Raji (cell line): Measurements from ENCODE around the gene ABI1.
A peak's percentile ranks its signal among the peaks of the same experiment; 100 is the strongest.

ENCODE experiments used
- POLR2A ChIP-seq: IDR thresholded peaks from 2 replicates; pipeline ENCODE4 v1.6.1; 2011; ENCODE audit warnings: low read depth, low read length, control low read depth; ENCODE audit not compliant: insufficient read depth

ABI1 gene

DNA sequence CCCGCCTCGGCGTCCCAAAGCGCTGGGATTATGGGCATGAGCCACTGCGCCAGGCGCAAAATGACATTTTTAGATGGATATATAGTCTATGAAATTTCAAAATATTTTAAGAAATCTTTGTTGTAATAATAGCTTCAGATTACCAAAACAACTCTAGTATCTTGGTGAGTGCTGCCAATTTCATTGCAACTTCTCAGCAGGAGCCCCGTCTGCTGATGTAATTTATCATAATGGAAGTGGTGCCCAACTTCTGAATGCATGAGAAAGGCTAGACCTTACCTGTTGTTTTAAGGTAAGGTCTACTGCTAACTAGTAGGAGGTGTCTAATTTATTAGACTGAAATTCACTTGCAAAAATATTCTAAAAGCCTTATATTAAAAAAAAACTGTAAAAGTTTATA is 143.3 kb downstream of the ABI1 start:
- TF ChIP-seq POLR2A = no peak

DNA sequence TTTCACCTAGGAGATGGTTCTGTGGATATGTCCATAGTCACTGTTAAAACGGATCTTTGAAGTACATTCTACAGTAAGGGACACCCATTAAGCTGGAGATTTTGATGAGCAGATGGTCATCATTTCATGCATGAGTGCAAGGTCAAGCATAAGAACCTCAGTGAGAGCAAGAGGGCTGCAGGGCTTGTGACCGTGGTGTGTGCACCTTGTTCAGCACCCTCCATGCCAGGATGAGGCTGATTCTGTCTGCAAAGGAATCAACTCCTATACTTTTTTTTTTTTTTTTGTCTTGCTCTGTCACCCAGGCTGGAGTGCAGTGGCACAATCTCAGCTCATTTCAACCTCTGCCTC is 145.6 kb downstream of the ABI1 start:
- TF ChIP-seq POLR2A = no peak

DNA sequence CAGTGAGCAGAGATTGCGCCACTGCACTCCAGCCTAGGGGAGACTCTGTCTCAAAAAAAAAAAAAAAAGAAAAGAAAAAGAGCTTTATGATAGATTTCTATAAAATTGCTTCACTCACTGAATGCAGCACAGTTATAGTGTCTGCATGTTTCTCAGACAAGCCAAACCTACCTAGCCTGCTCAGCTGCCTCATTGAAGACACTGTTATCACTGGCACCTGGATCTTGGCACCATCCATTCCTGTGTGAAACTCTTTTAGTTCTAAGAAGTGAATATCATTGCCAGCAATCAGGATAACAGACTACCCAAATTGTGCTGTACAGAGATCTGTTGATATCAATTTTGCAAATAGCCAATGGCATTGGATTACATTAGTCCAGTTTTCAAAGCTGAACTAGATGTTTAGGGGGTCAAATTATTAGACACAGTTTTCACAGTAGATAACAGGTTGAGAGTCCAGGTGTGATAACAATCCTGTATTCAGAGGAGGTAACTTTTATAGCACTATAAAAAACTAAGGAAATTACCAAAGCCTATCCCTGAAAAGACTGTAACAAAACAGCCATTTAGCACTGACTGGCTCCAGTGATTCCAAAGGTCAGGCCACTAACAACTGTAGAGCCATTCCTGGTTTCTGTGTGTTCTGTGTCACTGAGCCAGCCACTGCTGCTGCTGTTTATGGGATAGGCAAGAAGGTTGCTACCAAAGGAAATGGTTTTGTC is 146.2 kb downstream of the ABI1 start:
- no peak for TF ChIP-seq POLR2A

DNA sequence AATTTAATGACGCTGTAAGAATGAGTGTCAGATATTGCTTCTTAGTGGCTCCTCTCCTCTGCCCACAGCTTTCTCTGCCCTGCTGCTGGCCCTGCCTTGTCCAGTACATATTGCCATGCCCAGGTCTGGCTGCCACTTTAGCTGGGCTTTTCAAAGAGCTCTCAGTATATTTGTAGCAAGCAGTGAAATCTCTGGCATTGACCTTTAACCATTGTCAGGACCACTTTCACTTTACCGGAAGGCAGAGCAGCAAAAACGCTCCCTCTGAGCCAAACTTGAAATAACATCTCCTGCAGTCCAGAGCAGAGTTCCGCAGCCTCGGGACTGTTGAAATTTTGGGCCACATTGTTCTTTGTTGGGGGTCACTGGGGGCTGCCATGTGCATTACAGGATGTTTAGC is 149.4 kb downstream of the ABI1 start:
- no peak for TF ChIP-seq POLR2A

DNA sequence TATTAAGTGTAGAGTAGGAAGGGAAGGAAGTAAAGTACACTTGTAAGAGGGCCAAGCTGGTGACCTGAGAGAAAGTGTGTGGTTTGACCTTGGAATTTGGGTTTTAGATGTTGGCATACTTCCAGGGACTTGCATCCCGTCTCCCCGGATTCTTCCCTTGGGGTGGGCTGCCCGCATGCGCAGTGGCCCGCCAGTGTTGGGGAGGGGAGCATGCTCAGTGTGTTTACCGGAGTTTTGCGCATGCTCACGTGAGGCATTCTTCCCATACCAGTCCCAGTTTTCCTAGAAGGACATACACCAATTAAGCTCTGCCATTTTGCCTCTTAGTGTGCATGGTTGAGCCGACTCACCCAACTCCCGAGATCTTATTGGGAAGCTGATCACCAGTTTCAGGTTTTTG is 153.8 kb downstream of the ABI1 start:
- TF ChIP-seq POLR2A = no peak

DNA sequence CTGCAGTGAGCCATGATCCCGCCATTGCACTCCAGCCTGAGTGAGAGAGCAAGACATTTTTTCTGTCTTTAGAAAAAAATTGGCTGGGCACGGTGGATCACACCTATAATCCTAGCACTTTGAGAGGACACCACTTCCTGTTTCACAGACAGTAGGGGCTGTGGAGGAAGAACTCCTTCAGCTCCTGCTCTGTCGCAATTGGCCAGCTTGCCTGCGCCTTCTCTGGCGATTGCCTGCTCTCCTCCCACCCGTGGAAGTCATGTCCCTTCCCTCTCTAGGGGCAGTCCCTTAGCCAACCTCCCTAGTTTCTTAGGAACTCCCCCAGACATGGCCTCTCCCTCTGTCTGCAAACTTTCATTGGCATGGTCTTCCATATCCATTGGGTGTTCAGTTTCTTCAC is 154.6 kb downstream of the ABI1 start:
- TF ChIP-seq POLR2A = no peak

DNA sequence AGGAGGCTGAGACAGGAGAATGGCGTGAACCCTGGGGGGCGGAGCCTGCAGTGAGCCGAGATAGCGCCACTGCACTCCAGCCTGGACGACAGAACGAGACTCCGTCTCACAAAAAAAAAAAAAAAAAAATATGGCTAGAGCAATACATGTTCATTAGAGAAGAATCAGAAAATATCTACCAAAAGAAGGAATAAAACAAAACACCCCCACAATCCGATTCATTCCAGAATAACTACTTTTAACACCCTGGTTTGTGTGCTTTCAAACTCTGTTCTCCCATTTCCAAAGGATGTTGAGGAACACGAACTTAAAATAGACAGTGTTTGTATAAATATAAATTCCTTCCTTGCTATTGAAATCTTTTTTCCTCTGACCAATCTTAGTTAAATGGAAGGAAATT is 156.8 kb downstream of the ABI1 start:
- no peak for TF ChIP-seq POLR2A

DNA sequence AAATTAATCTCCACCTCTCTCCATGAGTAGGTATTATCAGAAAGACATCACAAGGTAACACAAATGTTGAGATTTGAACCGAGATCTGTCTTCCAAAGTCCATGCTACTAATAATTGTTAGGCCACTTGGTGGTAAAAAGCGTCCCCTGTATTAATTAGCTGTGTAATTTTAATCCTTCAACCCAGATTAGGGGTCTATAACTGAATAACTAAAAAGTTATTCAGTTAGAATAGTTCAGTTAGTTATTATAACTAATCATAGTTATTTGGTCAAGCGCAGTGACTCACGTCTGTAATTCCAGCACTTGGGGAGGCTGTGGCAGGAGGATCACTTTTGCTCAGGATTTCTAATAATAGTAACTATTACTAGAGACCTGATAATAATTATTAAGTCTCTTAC is 157.7 kb downstream of the ABI1 start:
- no peak for TF ChIP-seq POLR2A

DNA sequence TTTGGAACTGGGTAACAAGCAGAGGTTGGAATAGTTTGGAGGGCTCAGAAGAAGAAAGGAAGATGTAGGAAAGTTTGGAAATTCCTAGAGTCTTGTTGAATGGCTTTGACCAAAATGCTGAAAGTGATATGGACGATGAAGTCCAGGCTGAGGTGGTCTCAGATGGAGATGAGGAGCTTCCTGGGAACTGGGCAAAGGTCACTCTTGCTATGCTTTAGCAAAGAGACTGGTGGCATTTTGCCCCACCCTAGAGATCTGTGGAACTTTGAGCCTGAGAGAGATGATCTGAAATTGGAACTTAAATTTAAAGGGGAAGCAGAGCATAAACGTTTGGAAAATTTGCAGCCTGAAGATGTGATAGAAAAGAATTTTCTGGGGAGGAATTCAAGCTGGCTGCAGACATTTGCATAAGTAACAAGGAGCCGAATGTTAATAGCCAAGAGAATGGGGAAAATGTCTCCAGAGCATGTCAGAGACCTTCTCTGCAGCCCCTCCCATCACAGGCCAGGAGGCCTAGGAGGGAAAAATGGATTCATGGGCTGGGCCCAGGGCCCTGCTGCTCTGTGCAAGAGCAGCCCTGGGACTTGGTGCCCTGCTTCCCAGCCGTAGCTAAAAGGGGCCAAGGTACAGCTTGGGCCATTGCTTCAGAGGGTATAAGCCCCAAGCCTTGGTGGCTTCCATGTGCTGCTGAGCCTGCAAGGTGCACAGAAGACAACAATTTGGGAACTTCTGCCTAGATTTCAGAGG is 159.7 kb downstream of the ABI1 start:
- no peak for TF ChIP-seq POLR2A

DNA sequence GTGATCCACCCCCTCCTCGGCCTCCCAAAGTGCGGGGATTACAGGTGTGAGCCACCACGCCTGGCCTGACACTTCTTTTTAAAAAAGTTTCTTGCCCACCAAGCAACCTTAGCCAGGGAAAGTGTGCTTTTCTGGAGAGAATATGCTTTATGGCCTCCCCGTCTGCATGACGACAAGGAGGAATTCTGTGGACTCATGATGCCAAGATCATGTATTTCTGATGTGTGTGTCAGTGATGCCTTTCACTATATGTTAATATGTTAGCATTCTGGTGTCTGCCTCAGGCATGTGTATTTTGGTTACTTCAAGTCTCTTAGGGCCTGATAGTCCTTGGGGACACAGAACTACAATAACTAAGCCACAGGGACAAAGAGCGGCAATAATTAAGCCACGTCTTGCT is 161.1 kb downstream of the ABI1 start:
- TF ChIP-seq POLR2A = no peak

DNA sequence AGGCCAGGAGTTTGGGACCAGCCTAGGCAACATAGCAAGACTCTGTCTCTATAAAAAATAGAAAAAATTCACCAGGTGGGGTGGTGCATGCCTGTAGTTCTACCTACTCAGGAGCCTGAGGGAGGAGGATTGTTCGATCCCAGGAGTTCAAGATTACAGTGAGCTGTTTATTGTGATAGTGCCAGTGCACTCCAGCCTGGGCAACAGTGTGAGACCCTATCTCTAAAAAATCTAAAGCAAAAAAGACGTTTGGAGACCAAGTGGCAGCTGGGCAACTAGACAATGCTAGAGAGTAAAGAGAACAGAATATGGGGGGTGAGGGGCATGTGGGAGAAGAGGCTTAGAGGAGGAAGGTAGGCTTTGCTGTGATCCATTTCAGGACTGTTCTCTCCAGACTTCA is 161.8 kb downstream of the ABI1 start:
- TF ChIP-seq POLR2A = no peak

DNA sequence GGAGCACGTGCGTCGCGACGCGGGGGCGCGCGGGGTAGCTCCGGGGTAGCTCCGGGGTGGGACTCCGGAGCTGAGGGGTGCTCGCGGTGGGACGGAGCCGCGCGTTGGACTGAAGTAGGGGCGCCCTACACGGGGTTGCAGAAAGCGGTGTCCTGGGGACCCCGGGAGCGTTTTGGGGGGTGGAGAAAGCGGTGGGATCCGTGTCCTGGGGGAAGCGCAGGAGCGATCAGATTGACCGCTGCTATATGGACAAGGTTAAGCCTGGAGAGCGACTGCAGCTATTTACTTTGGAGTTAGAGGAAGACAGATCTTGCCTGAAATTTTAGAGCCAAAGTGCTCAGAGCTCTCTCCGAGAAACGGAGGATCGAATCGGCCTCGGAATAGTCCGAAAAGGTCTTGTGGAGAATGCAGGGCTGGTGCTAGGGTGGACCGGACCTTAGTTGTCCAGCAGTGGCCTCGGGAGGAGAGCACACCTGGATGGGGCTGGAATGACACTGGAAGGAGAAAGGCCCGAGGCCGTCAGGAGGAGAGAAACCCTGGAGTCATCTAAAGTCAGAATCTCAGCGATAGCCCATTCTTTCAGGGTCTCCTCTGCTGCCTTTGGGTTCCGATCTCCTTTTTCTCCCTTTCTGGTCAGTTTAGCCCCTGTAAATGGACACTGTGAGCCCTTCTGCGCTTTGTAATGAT is 162.7 kb downstream of the ABI1 start:
- no peak; the same call in 1 of the 2 replicates for TF ChIP-seq POLR2A

DNA sequence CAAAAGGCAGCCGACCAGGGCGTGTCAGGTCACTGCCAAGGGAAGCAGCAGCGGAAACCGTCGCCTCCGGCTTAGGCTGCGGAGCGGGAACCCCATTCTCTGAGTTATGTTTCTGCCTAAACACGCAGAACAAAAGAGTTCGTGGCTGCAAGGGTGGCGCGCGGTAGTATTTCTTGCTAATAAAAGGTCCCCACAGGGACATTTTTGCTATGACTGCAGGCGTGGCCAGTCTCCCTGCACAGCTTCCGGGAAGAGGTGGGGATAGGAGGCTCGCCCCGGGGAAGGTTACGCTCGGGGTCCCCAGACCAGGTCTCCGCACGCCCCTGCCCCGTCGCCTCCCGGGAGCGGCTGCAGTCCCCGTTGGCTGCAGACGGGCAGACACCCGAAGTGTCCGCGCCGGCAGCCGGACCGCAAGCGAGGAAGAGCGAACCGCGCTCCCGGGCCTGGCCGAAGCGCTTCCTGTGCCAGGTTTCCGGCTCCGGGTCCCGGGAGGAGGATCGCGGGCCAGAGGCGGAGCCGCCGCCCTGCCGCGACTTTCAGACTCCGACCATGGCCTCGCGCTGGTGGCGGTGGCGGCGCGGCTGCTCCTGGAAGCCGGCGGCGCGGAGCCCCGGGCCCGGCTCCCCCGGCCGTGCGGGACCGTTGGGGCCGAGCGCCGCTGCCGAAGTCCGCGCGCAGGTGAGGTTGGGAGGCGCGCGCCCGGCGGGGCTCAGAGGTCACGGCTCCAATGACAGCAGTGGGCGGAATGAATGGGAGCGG is 163.4 kb downstream of the ABI1 start, which contains the start of gene PDSS1:
Gene PDSS1 (plus strand): TSS at position 539 of the 759 bp plus-strand sequence. CDS start 11 bp downstream, at position 550.
- TF ChIP-seq POLR2A = peak; percentile 64

DNA sequence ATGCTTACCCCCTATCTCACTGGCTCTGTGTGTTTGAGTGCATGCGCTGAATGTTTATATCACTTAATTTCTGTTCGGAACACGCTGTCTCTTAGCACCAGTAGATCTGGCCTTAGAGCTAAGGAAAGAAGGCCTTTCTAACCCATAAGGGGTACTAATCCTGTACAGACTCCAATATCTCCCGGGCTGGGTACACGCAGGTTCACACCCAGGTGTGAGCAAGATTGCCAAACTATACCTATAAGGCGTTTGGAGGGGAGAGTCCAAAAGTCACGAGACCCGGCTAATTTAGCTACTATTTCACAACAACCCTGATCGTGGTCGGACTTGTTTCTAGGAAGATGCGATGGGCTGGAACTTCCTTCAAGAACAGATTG is 164.0 kb downstream of the ABI1 start:
- no peak for TF ChIP-seq POLR2A
